Measurements from ENCODE around the gene DYNC2H1.

The DYNC2H1 gene

DNA sequence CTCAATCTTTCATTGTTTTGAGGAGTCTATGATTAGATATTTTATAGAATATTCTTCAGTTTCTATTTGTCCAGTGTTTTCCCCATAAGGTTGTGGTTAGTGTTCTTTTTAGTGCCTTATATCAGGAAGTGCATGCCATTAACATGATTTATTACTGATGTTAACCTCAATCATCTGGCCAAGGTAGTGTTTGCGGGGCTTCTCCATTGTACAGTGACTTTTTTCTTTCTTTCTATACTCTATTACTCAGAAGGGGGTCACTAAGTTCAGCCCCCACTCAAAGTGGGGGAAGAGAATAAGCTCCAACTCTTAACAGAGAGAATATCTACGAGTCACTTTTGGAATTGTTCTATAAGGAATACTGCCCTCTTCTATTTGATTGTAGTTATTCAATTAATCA lies 415.8 kb downstream of the DYNC2H1 start:
- no peak overlapping the region for H3K4me3 ChIP-seq (ENCODE audit: low read length)
- no peak for TF ChIP-seq ZNF274 (IDR thresholded peaks at IDR 0.05; ENCODE audit: low read depth, low read length)

DNA sequence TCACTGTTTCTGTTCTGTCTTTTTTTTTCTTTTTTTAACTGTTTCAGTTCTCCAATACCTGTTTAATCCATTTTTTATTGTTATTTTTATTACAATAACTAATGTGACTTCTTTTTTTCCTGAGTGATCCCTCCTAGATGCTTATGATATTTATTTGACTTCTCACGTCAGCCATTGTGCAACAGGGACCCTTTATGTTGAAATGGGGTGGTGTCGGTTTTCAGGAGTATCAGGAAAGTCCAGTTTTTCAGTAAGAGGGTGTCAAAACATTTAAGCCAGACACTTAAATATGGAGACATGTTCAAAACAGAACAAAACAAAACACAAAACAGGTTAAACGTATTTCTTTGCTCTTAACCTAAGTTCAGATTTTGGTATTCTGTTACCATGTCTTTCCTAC lies 418.8 kb downstream of the DYNC2H1 start:
- TF ChIP-seq ZNF274 (IDR thresholded peaks at IDR 0.05; ENCODE audit: low read depth, low read length): no peak
- H3K4me3 ChIP-seq (ENCODE audit: low read length): no peak overlapping the region

DNA sequence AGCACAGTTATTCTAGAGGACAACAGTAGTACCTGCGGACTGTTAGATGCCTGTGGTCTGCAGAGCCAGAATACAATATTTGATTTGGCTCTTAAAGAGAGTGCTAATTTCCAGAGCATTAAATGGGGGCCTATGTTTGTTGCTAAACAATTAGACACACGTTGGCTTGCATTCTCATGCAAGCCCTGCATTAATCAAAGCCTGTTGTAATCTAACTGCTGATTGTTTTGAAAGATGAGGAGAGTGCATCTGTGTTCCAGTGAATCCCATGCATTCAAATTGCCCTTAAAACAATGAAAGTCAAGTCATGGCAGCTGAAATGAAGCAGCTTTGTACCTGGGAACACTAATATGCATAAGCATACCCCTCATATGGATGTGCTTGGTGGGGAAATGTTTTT lies 419.4 kb downstream of the DYNC2H1 start:
- no peak for TF ChIP-seq ZNF274 (IDR thresholded peaks at IDR 0.05; ENCODE audit: low read depth, low read length)
- no peak overlapping the region for H3K4me3 ChIP-seq (ENCODE audit: low read length)

DNA sequence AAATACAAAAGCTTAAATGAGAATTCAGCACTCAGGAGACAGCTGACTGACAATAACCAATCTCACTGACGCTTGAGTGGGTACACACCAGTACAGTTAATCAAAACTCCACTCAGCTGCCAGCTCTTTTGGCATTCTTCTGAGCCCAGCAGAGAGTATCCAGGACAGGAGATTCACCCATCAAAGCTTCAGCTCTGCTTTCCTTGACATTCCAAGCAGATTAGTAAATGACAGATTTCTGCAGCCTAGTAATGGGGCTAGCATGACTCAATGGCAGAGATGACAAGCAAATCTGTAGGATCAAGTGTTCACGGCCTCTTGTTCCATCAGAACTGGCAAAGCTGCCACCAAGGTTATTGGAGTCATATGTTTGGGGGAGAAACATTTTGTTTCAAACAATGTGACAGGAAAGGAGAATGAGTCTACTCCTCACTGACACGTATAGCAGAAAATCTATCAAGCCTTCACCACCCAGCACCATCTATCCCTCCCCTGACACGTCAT lies 420.0 kb downstream of the DYNC2H1 start:
- TF ChIP-seq ZNF274 (IDR thresholded peaks at IDR 0.05; ENCODE audit: low read depth, low read length): no peak
- H3K4me3 ChIP-seq (ENCODE audit: low read length): no peak overlapping the region

All from GM08714 (cell line).